AG04449 (cell line): ENCODE data around the gene ASTE1.

ENCODE experiments used
- CTCF ChIA-PET: fragments of 350-600 bp; formaldehyde crosslinking; extraction: SDS; loops from one replicate; lab custom pipeline; 2021; ENCODE audit warnings: antibody characterized with exemption; lab: Yijun Ruan, JAX
- POLR2A ChIA-PET: fragments of 400-600, 350-600 bp; formaldehyde crosslinking; extraction: SDS; loops from one replicate; lab custom pipeline; 2020; ENCODE audit warnings: antibody characterized with exemption, inconsistent platforms; lab: Yijun Ruan, JAX
- DNase-seq: peaks from one replicate; pipeline ENCODE4 v3.0.0-alpha.2; 2010; ENCODE audit warnings: low read depth, low spot score
- H3K4me3 ChIP-seq: 2 replicates; pipeline ENCODE4 v1.5.1; 2011; ENCODE audit warnings: low read depth, mild to moderate bottlenecking, control low read depth, low read length
- CTCF ChIP-seq: IDR thresholded peaks from one replicate; pipeline ENCODE4 v1.5.1; 2011; ENCODE audit warnings: mild to moderate bottlenecking, moderate library complexity, low read length, control low read depth, inconsistent platforms; ENCODE audit not compliant: insufficient read depth; ENCODE audit errors: missing control alignments

The ASTE1 gene

GRCh38 chr3:131020122-131020693 is 6.4 kb downstream of the ASTE1 start:
- TF ChIP-seq CTCF, result no peak
- no peak for DNase-seq
- H3K4me3 ChIP-seq, result no peak overlapping the region
- ChIA-PET POLR2A (no interaction called here), CTCF (interaction anchor here (1.4 to 2.4 kb wide), 3 partner anchors 11 to 14 kb away, joined by 3 to 9 read pairs (median 4); no protein-coding TSS in a partner anchor)

DNA sequence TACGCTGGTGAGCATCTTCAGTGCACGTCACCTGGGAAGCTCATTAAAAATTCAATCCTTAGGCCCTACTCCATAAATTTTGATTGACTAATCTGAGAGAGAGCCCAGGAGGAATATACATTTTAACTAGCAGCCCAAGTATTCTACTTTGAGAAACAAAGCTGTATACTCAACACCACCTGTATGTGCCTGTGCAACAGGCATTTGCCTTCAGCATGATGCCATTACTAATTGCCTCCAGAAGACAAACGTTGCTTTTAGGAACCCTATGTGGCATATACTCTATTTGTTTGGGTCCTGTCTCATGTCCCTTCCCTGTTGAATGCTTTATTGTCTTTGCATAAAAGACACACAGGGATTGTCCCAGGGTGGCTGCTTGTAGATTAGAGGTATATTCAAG is 7.7 kb downstream of the ASTE1 start:
- no peak overlapping the region for H3K4me3 ChIP-seq
- DNase-seq, result no peak
- TF ChIP-seq CTCF, result no peak
- CTCF ChIA-PET, result interaction anchor here (1.0 to 2.4 kb wide), 4 partner anchors 10 to 125 kb away, joined by 3 to 9 read pairs (median 4); partner anchors contain the start of gene ATP2C1
- POLR2A ChIA-PET, result no interaction called here

DNA sequence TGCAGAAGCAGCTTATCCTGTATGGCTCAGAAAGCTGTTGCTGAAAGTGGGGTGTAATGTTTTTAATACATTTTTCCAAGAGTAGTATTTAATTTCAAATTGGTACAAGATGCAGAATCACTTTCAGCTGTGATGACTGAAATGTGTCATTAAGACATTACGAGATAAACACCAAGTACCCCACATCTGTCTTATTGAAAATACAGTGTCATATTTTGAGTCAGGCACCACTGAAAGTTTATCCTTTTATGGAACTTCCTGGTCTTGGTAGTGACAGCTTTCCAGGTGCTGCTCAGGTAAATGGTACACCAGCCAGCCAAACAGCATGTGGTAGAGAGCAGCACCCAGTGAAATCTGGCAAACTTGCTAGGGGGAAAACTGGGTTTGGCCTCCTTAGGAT is 16.9 kb downstream of the ASTE1 start:
- no peak for TF ChIP-seq CTCF
- ChIA-PET CTCF (interaction anchor here (1.2 kb wide), 1 partner anchor 10 kb away, joined by 3 read pairs; no protein-coding TSS in a partner anchor), POLR2A (no interaction called here)
- no peak overlapping the region for H3K4me3 ChIP-seq
- DNase-seq, result no peak

- POLR2A ChIA-PET, result no interaction called here
- CTCF ChIA-PET, result interaction anchor here (1.2 to 1.5 kb wide), 2 partner anchors 11 kb away, joined by 3 to 4 read pairs; no protein-coding TSS in a partner anchor
- no peak overlapping the region for H3K4me3 ChIP-seq
These were observed 18.3 kb downstream of the ASTE1 start for GRCh38 chr3:131008326-131008725.

GRCh38 chr3:131007782-131008181 is 18.8 kb downstream of the ASTE1 start:
- POLR2A ChIA-PET, result no interaction called here
- H3K4me3 ChIP-seq, result no peak overlapping the region
- TF ChIP-seq CTCF, result no peak
- no peak for DNase-seq
- CTCF ChIA-PET, result interaction anchor here (0.9 to 1.5 kb wide), 2 partner anchors 11 to 12 kb away, joined by 3 to 4 read pairs; no protein-coding TSS in a partner anchor

More at GRCh38 chr3:131008326-131008725, 18.3 kb downstream of the ASTE1 start:
- DNase-seq, result no peak
- no peak for TF ChIP-seq CTCF

DNA sequence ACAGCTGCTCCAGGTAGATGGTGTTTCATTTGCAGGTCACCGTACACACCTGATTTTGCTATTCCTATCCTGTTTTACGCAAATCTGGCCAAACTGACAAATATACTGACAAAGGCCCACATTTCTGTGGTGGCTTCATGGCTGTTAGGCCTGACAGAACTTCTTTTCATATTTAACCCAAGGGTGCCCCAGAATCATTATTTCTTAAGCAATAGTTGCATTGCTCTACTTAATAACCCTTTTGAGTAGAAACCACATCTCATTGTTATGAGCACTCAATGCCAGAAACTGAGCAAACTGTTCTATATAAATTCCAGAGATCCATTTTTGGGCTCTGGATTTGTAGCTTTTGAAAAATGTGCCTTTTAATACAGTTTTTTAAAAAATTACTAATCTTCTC is 19.4 kb downstream of the ASTE1 start:
- TF ChIP-seq CTCF, result no peak
- H3K4me3 ChIP-seq, result no peak overlapping the region
- DNase-seq, result no peak
- ChIA-PET CTCF (interaction anchor here (0.9 to 1.5 kb wide), 2 partner anchors 11 to 12 kb away, joined by 3 to 4 read pairs; no protein-coding TSS in a partner anchor), POLR2A (no interaction called here)
